ENCODE data around the gene PDCD5. TPM values are rescaled to one million over a fixed set of nuclear protein-coding genes. Genes with fewer than 3 reads are reported as not detected.
A peak's percentile ranks its signal among the peaks of the same experiment; 100 is the strongest.

The PDCD5 gene
- total RNA-seq, 1 donor from 2014 or later = 203 TPM

GRCh38 chr19:32595491-32595890, 14.5 kb downstream of the PDCD5 start:
- intact Hi-C loops (cut with micrococcal nuclease) = loop anchor here (5.0 kb wide), 2 partner anchors 47 to 97 kb away; partner anchors contain the start of gene NUDT19
- H3K36me3 Mint-ChIP-seq (ENCODE audit: low read depth) = peaks cover 59% of the 10 kb centered on the region
- H3K9me3 Mint-ChIP-seq = no peaks in the 10 kb centered on the region
- no peak overlapping the region for H3K27ac Mint-ChIP-seq
- H3K4me1 Mint-ChIP-seq (ENCODE audit: low read depth) = peaks cover 8% of the 10 kb centered on the region
- DNase-seq (ENCODE audit: low spot score) = no peak
- H3K4me3 Mint-ChIP-seq = no peak overlapping the region
- H3K27me3 Mint-ChIP-seq (ENCODE audit: insufficient read depth) = no peaks in the 10 kb centered on the region

GRCh38 chr19:32598022-32598421, 17.0 kb downstream of the PDCD5 start:
- Mint-ChIP-seq H3K36me3 (ENCODE audit: low read depth) (peaks cover 48% of the 10 kb centered on the region), H3K9me3 (no peaks in the 10 kb centered on the region), H3K27me3 (ENCODE audit: insufficient read depth) (no peaks in the 10 kb centered on the region), H3K4me3 (no peak overlapping the region), H3K27ac (no peak overlapping the region), H3K4me1 (ENCODE audit: low read depth) (peaks cover 8% of the 10 kb centered on the region)
- intact Hi-C loops (cut with micrococcal nuclease) = loop anchor here (2.0 to 5.0 kb wide), 4 partner anchors 17 to 94 kb away; partner anchors contain the start of genes ANKRD27, NUDT19, PDCD5 and RGS9BP
- no peak for DNase-seq (ENCODE audit: low spot score)

GRCh38 chr19:32599258-32599657, 18.3 kb downstream of the PDCD5 start:
- H3K9me3 Mint-ChIP-seq = no peaks in the 10 kb centered on the region
- H3K27ac Mint-ChIP-seq = peak overlapping the region; percentile 49
- H3K4me1 Mint-ChIP-seq (ENCODE audit: low read depth) = peaks cover 8% of the 10 kb centered on the region
- H3K27me3 Mint-ChIP-seq (ENCODE audit: insufficient read depth) = no peaks in the 10 kb centered on the region
- no peak overlapping the region for H3K4me3 Mint-ChIP-seq
- DNase-seq (ENCODE audit: low spot score) = no peak
- H3K36me3 Mint-ChIP-seq (ENCODE audit: low read depth) = peaks cover 37% of the 10 kb centered on the region
- intact Hi-C loops (cut with micrococcal nuclease) = loop anchor here (1.0 to 5.0 kb wide), 6 partner anchors 18 to 520 kb away; partner anchors contain the start of genes ANKRD27, NUDT19, PDCD5 and RGS9BP

GRCh38 chr19:32599736-32600157, 18.8 kb downstream of the PDCD5 start:
- peaks cover 8% of the 10 kb centered on the region for H3K4me1 Mint-ChIP-seq (ENCODE audit: low read depth)
- H3K4me3 Mint-ChIP-seq = no peak overlapping the region
- intact Hi-C loops (cut with micrococcal nuclease) = loop anchor here (1.0 to 5.0 kb wide), 6 partner anchors 19 to 520 kb away; partner anchors contain the start of genes ANKRD27, NUDT19, PDCD5 and RGS9BP
- peak; percentile 21 for DNase-seq (ENCODE audit: low spot score)
- H3K27ac Mint-ChIP-seq = no peak overlapping the region
- no peaks in the 10 kb centered on the region for H3K27me3 Mint-ChIP-seq (ENCODE audit: insufficient read depth)
- H3K36me3 Mint-ChIP-seq (ENCODE audit: low read depth) = peaks cover 38% of the 10 kb centered on the region
- no peaks in the 10 kb centered on the region for H3K9me3 Mint-ChIP-seq

- peaks cover 17% of the 10 kb centered on the region for H3K36me3 Mint-ChIP-seq (ENCODE audit: low read depth)
Observed at GRCh38 chr19:32603961-32604360, 23.0 kb downstream of the PDCD5 start.

GRCh38 chr19:32605544-32605943, 24.6 kb downstream of the PDCD5 start:
- no peaks in the 10 kb centered on the region for H3K4me1 Mint-ChIP-seq (ENCODE audit: low read depth)
- H3K27ac Mint-ChIP-seq = no peak overlapping the region
- no peak overlapping the region for H3K4me3 Mint-ChIP-seq
- H3K36me3 Mint-ChIP-seq (ENCODE audit: low read depth) = peaks cover 14% of the 10 kb centered on the region
- H3K27me3 Mint-ChIP-seq (ENCODE audit: insufficient read depth) = no peaks in the 10 kb centered on the region
- intact Hi-C loops (cut with micrococcal nuclease) = no loop called here
- DNase-seq (ENCODE audit: low spot score) = no peak
- H3K9me3 Mint-ChIP-seq = no peaks in the 10 kb centered on the region

More at GRCh38 chr19:32603961-32604360, 23.0 kb downstream of the PDCD5 start:
- H3K4me1 Mint-ChIP-seq (ENCODE audit: low read depth) = peaks cover 8% of the 10 kb centered on the region
- no peak overlapping the region for H3K4me3 Mint-ChIP-seq
- no peak for DNase-seq (ENCODE audit: low spot score)
- no peaks in the 10 kb centered on the region for H3K27me3 Mint-ChIP-seq (ENCODE audit: insufficient read depth)
- no peak overlapping the region for H3K27ac Mint-ChIP-seq
- intact Hi-C loops (cut with micrococcal nuclease) = no loop called here
- H3K9me3 Mint-ChIP-seq = no peaks in the 10 kb centered on the region

- H3K27me3 Mint-ChIP-seq (ENCODE audit: insufficient read depth) = no peaks in the 10 kb centered on the region
- peaks cover 14% of the 10 kb centered on the region for H3K36me3 Mint-ChIP-seq (ENCODE audit: low read depth)
- H3K9me3 Mint-ChIP-seq = no peaks in the 10 kb centered on the region
- H3K27ac Mint-ChIP-seq = no peak overlapping the region
- H3K4me3 Mint-ChIP-seq = no peak overlapping the region
- DNase-seq (ENCODE audit: low spot score) = no peak
- intact Hi-C loops (cut with micrococcal nuclease) = no loop called here
- no peaks in the 10 kb centered on the region for H3K4me1 Mint-ChIP-seq (ENCODE audit: low read depth)
Observed at GRCh38 chr19:32606289-32606688, 25.3 kb downstream of the PDCD5 start.

- H3K9me3 Mint-ChIP-seq = no peaks in the 10 kb centered on the region
- DNase-seq (ENCODE audit: low spot score) = no peak
- intact Hi-C loops (cut with micrococcal nuclease) = no loop called here
- H3K27me3 Mint-ChIP-seq (ENCODE audit: insufficient read depth) = no peaks in the 10 kb centered on the region
- H3K27ac Mint-ChIP-seq = no peak overlapping the region
- peaks cover 16% of the 10 kb centered on the region for H3K36me3 Mint-ChIP-seq (ENCODE audit: low read depth)
- H3K4me3 Mint-ChIP-seq = no peak overlapping the region
- no peaks in the 10 kb centered on the region for H3K4me1 Mint-ChIP-seq (ENCODE audit: low read depth)
Observed at GRCh38 chr19:32607479-32607878, 26.5 kb downstream of the PDCD5 start.

GRCh38 chr19:32611161-32611560, 30.2 kb downstream of the PDCD5 start:
- no peak overlapping the region for H3K4me3 Mint-ChIP-seq
- no peaks in the 10 kb centered on the region for H3K4me1 Mint-ChIP-seq (ENCODE audit: low read depth)
- DNase-seq (ENCODE audit: low spot score) = no peak
- intact Hi-C loops (cut with micrococcal nuclease) = no loop called here
- peaks cover 25% of the 10 kb centered on the region for H3K36me3 Mint-ChIP-seq (ENCODE audit: low read depth)
- no peaks in the 10 kb centered on the region for H3K9me3 Mint-ChIP-seq
- no peaks in the 10 kb centered on the region for H3K27me3 Mint-ChIP-seq (ENCODE audit: insufficient read depth)
- no peak overlapping the region for H3K27ac Mint-ChIP-seq

GRCh38 chr19:32613008-32613407, 32.0 kb downstream of the PDCD5 start:
- no peak overlapping the region for H3K27ac Mint-ChIP-seq
- H3K36me3 Mint-ChIP-seq (ENCODE audit: low read depth) = peaks cover 22% of the 10 kb centered on the region
- no peaks in the 10 kb centered on the region for H3K27me3 Mint-ChIP-seq (ENCODE audit: insufficient read depth)
- no peak for DNase-seq (ENCODE audit: low spot score)
- intact Hi-C loops (cut with micrococcal nuclease) = no loop called here
- no peaks in the 10 kb centered on the region for H3K9me3 Mint-ChIP-seq
- no peaks in the 10 kb centered on the region for H3K4me1 Mint-ChIP-seq (ENCODE audit: low read depth)
- H3K4me3 Mint-ChIP-seq = no peak overlapping the region

- no peaks in the 10 kb centered on the region for H3K27me3 Mint-ChIP-seq (ENCODE audit: insufficient read depth)
- DNase-seq (ENCODE audit: low spot score) = no peak
- peaks cover 23% of the 10 kb centered on the region for H3K36me3 Mint-ChIP-seq (ENCODE audit: low read depth)
- H3K9me3 Mint-ChIP-seq = no peaks in the 10 kb centered on the region
- no peak overlapping the region for H3K4me3 Mint-ChIP-seq
- no peaks in the 10 kb centered on the region for H3K4me1 Mint-ChIP-seq (ENCODE audit: low read depth)
- intact Hi-C loops (cut with micrococcal nuclease) = no loop called here
- H3K27ac Mint-ChIP-seq = no peak overlapping the region
Observed at GRCh38 chr19:32614916-32615315, 33.9 kb downstream of the PDCD5 start.

GRCh38 chr19:32615569-32615968, 34.6 kb downstream of the PDCD5 start:
- Mint-ChIP-seq H3K27ac (no peak overlapping the region), H3K4me1 (ENCODE audit: low read depth) (no peaks in the 10 kb centered on the region)

GRCh38 chr19:32619051-32619685, 38.2 kb downstream of the PDCD5 start:
- DNase-seq (ENCODE audit: low spot score) = no peak
- no peak overlapping the region for H3K27ac Mint-ChIP-seq
- H3K9me3 Mint-ChIP-seq = no peaks in the 10 kb centered on the region
- no peaks in the 10 kb centered on the region for H3K27me3 Mint-ChIP-seq (ENCODE audit: insufficient read depth)
- H3K36me3 Mint-ChIP-seq (ENCODE audit: low read depth) = peaks cover 23% of the 10 kb centered on the region
- no peak overlapping the region for H3K4me3 Mint-ChIP-seq
- no peaks in the 10 kb centered on the region for H3K4me1 Mint-ChIP-seq (ENCODE audit: low read depth)
- intact Hi-C loops (cut with micrococcal nuclease) = no loop called here

More at GRCh38 chr19:32615569-32615968, 34.6 kb downstream of the PDCD5 start:
- Mint-ChIP-seq H3K4me3 (no peak overlapping the region), H3K9me3 (no peaks in the 10 kb centered on the region), H3K27me3 (ENCODE audit: insufficient read depth) (no peaks in the 10 kb centered on the region), H3K36me3 (ENCODE audit: low read depth) (peaks cover 23% of the 10 kb centered on the region)
- DNase-seq (ENCODE audit: low spot score) = no peak
- intact Hi-C loops (cut with micrococcal nuclease) = no loop called here
